HG02973 (cell line): ENCODE data around the gene CLN3.
A peak's percentile ranks its signal among the peaks of the same experiment; 100 is the strongest.
"Not testable (repeated sequence)": the region's sequence is repeated elsewhere in the genome, so short reads cannot be mapped to it uniquely, and the experiment has no call there.

Experiments used
- ATAC-seq: cut with Tn5 transposase; IDR thresholded peaks from one replicate; pipeline ENCODE4 v1.9.1; 2021; ENCODE audit warnings: moderate library complexity; ENCODE audit not compliant: unreplicated experiment

CLN3 gene

DNA sequence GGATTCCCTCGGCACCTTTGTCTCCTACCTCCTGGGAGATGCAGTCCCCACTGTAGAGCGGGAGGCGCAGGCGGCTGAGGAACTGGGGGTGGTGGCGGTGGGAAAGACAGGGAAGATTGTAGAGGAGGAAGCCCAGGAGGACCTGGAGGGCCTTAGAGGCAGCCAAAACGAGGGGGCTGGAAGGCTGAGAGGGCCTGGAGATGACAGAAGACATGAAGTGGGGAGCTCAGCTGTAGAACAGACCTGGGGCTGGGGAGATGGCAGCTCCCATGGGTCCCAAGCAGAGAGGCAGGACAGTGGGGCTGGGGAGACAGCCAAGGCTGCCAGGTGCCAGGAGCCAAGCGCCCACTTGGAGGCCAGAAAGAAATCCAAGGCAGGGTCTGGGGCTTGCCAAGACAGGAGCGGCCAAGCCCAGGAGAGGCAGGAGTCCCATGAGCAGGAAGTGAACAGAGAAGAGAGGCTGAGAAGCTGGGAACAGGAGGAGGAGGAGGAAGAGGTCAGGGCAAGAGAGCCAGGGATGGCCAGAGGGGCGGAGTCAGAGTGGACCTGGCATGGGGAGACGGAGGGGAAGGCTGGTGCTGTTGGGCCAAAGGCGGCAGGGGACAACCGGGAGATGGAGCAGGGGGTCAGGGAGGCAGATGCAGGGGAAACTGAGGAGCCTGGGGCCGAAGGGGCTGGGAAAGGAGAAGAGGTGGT, 3.4 kb upstream of the CLN3 start:
- no peak for ATAC-seq

DNA sequence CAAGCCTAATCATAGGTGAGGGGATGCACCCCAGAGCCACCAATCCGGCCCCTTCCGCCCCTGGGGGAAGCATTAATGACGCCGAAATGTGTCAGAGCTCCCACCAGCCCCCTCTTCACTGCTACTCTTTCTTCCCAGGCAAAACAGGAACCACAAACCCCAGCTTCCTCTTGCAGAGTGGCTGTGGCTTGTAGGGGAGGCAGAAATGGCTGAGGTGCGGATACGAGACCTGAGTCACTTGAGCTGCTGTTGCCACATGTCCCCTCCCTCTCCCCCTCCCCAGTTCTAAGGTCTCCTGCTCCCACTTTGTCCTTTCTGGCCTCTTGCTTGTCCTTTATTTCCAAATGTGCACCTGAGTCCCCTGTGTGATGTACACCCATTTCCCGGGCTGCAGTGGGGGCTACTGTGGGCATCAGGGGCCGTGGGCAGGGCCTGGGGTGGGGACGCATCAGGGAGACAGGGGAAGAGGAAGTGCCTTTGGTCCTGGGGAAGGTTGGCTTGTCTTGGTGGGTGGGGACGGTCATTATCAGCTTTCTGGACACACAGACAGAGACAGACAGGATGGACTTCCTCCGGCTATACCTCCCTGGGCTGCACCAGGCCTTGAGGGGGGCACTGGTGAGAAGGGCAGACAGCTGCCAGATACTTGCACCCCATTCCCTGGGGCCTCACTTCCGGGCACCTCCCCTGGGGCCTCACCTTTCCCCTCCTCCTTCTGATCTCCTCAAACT, 2.4 kb upstream of the CLN3 start, which contains the start of gene APOBR:
Gene APOBR, plus strand, starts transcription at position 523 of the 731 bp plus-strand sequence. Its CDS starts 39 bp downstream, at position 562.
- peak; percentile 42 for ATAC-seq

GRCh38 chr16:28492511-28492910, 637 bp upstream of the CLN3 start:
- ATAC-seq = no peak

GRCh38 chr16:28491230-28491969, 474 bp downstream of the CLN3 start:
- ATAC-seq = no peak

GRCh38 chr16:28486266-28486665, 5.6 kb downstream of the CLN3 start:
- no peak for ATAC-seq

- not testable (repeated sequence) for ATAC-seq
Measured at GRCh38 chr16:28483361-28483760, 8.5 kb downstream of the CLN3 start.

GRCh38 chr16:28482026-28482425, 9.8 kb downstream of the CLN3 start:
- ATAC-seq = no peak

GRCh38 chr16:28478506-28479180, 13.2 kb downstream of the CLN3 start:
- no peak for ATAC-seq

- ATAC-seq = no peak
Measured at GRCh38 chr16:28477311-28477920, 14.5 kb downstream of the CLN3 start.

- no peak for ATAC-seq
Measured at GRCh38 chr16:28475221-28475620, 16.7 kb downstream of the CLN3 start.

DNA sequence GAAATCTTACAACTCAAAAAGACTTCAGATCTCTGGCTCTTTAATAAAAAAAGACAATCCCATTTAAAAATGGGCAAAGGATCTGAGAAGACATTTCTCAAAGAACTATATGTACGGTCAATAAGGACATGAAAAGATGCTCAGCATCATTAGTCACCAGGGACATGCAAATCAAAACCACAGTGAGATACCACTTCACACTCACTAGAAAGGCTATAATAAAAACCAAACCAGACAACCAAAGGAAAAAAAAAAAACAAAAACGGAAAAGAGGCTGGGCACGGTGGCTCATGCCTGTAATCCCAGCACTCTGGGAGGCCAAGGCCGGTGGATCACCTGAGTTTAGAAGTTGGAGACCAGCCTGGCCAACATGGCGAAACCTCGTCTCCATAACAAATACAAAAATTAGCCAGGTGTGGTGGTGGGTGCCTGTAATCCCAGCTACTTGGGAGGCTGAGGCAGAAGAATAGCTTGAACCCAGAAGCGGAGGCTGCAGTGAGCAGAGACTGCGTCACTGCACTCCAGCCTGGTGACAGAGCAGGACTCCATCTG, 18.1 kb downstream of the CLN3 start:
- no peak for ATAC-seq

GRCh38 chr16:28447081-28447480, 44.8 kb downstream of the CLN3 start:
- not testable (repeated sequence) for ATAC-seq

DNA sequence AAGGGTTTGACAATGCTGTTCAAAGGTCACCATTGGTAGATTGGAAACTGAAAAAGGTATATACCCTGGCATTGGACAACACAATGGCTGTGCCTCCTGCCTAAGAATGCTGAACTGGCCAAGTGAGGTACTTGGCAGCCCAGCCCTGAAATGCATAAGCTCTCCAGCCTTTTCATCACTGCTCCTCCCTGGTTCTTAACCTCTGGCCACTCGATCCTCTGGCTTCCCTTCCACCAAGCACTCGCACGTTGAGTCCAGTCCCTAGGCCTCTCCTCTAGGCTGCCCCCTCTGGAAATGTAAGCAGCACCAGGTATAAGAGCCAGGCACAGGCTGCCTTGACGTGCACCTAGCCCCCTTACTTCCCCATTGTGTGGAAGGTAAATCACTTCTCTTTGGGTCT, 45.5 kb downstream of the CLN3 start:
- not testable (repeated sequence) for ATAC-seq

DNA sequence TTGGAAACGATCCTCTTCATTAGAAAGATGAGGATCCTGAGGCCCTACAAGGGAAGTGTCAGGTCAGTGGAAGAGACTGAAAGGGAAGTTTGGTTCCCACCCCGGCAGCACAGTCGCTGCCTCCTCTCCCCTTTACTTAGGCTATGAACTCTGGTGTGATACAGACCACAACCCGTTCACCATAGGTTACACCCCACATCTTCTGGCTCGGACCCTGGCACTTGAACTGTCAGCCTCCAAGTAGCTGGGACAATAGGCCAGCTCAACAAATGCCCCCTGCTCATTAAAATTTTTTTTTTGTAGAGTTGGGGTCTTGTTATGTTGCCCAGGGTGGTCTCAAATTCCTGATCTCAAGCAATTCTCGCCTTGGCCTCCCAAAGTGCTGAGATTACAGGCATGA, 47.9 kb downstream of the CLN3 start:
- ATAC-seq = not testable (repeated sequence)

DNA sequence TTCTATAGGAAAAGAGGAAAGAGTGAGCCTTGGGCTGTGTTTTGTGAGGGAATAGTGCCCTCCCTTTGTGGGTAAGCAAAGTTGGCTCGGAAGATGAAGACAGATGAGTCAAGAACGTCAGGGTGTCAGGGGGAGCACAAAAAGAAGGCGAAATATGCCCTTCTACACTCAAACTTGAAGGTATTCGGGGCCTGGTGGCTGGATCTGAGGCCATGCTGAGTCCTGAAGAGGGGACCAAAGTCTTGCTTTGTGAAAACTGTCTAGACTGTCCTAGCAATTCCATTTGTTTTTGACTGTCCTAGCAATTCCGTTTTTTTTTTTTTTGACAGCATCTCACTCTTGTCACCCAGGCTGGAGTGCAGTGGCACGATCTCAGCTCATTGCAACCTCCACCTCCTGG, 53.0 kb downstream of the CLN3 start:
- ATAC-seq = not testable (repeated sequence)

DNA sequence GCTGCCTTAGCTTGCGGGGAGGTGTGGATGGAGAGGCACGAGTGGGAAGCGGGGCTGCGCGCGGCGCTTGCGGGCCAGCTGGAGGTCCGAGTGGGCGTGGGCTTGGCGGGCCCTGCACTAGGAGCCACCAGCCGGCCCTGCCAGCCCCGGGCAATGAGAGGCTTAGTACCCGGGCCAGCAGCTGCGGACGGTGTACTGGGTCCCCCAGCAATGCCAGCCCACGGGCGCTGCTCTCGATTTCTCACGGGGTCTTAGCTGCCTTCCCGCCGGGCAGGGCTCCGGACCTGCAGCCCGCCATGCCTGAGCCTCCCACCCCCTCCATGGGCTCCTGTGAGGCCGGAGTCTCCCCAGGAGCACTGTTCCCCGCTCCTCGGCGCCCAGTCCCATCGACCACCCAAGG, 56.5 kb downstream of the CLN3 start:
- not testable (repeated sequence) for ATAC-seq
